ENCODE data around the gene APOE.

APOE gene

DNA sequence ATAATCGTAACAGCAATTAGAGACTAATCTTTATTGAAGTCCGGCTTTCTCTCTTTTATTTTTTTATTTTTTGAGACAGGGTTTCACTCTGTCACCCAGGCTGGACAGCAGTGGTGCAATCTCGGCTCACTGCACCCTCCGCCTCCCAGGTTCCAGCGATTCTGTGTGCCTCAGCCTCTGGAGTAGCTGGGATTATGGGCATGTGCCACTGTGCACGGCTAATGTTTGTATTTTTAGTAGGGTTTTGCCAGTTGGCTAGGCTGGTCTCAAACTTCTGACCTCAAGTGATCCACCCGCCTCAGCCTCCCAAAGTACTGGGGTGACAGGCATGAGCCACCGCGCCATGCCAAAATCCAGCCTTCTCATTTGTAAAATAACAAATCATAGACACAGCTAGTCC, 44.0 kb downstream of the APOE start:
- Histone ChIP-seq H3K9me3 (no peaks in the 10 kb centered on the region), H3K4me3 (ENCODE audit: low read depth in 1 of 2, low read length in 1 of 2) (no peak overlapping the region), H3K36me3 (peaks cover 13% of the 10 kb centered on the region), H3K27ac (no peak overlapping the region), H3K4me1 (ENCODE audit: control insufficient read depth in 1 of 2, insufficient read depth in 1 of 2, low read depth in 1 of 2, low read length in 1 of 2) (peaks cover 12 to 16% of the 10 kb centered on the region in 2 experiments), H3K27me3 (no peaks in the 10 kb centered on the region)
- TF ChIP-seq, protein P1, sequence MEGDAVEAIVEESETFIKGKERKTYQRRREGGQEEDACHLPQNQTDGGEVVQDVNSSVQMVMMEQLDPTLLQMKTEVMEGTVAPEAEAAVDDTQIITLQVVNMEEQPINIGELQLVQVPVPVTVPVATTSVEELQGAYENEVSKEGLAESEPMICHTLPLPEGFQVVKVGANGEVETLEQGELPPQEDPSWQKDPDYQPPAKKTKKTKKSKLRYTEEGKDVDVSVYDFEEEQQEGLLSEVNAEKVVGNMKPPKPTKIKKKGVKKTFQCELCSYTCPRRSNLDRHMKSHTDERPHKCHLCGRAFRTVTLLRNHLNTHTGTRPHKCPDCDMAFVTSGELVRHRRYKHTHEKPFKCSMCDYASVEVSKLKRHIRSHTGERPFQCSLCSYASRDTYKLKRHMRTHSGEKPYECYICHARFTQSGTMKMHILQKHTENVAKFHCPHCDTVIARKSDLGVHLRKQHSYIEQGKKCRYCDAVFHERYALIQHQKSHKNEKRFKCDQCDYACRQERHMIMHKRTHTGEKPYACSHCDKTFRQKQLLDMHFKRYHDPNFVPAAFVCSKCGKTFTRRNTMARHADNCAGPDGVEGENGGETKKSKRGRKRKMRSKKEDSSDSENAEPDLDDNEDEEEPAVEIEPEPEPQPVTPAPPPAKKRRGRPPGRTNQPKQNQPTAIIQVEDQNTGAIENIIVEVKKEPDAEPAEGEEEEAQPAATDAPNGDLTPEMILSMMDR (IDR thresholded peaks at IDR 0.05), result no peak

GRCh38 chr19:44951179-44952159, 45.9 kb downstream of the APOE start:
- Histone ChIP-seq H3K27ac (no peak overlapping the region), H3K9me3 (no peaks in the 10 kb centered on the region), H3K4me1 (ENCODE audit: control insufficient read depth in 1 of 2, insufficient read depth in 1 of 2, low read depth in 1 of 2, low read length in 1 of 2) (peaks cover 24 to 27% of the 10 kb centered on the region in 2 experiments), H3K4me3 (ENCODE audit: low read depth in 1 of 2, low read length in 1 of 2) (no peak overlapping the region), H3K27me3 (no peaks in the 10 kb centered on the region), H3K36me3 (peaks cover 13% of the 10 kb centered on the region)
- TF ChIP-seq, protein P1 (IDR thresholded peaks at IDR 0.05), result peak; percentile 78

DNA sequence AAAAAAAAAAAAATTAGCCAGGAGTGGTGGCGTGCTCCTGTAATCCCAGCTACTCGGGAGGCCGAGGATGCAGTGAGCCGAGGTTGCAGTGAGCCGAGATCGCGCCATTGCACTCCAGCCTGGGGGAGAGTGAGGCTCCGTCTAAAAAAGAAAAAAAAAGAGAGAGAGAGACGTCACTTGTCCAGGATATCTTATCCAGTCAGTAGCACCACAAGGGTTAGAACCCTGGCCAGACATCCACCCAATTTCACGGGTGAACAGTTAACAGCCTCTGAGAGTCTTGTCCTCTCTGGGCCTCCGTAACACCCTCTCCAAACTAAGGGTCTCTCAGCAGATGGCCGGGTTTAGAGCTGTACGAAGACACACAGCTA, 48.7 kb downstream of the APOE start:
- peaks cover 27 to 29% of the 10 kb centered on the region in 2 experiments for H3K4me1 ChIP-seq (ENCODE audit: control insufficient read depth in 1 of 2, insufficient read depth in 1 of 2, low read depth in 1 of 2, low read length in 1 of 2)
- H3K27ac ChIP-seq, result peak overlapping the region; percentile 90
- H3K36me3 ChIP-seq, result peaks cover 13% of the 10 kb centered on the region
- H3K4me3 ChIP-seq (ENCODE audit: low read depth in 1 of 2, low read length in 1 of 2), result peak overlapping the region; percentile 86 to 98
- H3K27me3 ChIP-seq, result no peaks in the 10 kb centered on the region
- TF ChIP-seq, protein P1 (IDR thresholded peaks at IDR 0.05), result no peak
- H3K9me3 ChIP-seq, result no peaks in the 10 kb centered on the region

DNA sequence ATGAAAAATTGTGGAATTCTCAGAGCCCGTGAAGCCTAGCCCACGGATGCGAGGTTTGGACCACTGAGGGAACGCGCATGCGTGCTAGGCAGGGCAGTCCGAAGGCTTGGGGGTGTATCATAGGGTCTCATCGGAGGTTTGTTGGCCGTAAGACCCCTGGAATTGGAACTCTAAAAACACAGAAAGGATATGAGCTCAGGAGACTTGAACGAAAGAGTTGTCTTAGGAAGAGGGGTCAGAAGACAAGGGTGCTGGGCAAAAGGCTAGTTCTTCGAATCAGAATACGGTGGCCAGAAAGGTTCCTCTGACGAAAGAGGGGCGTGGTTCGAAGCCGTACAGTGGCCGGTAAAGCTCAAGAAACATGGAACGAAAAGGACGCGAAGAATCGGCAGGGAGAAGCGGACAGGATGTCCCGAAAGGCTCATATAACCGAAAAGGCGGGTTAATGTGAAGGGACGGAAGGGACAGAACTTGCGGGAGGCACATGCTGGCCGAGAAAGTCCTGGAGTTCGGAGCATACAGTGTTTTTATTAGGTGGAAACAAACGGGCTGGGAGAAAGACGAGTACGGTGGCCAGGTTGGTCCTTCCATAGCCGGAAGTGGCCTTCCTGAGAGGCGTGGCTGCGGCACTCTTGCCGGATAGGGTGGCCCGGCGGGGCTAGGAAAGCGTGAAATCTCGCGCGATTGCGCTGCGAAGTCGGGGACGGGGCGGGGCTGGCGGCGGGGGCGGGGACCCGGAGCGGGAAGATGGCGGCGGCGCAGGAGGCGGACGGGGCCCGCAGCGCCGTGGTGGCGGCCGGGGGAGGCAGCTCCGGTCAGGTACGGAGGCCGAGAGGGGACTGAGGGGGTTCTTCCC, 49.3 kb downstream of the APOE start, which contains the start of gene CLPTM1:
Gene CLPTM1 (plus strand): TSS at position 732 of the 856 bp plus-strand sequence. CDS start 16 bp downstream, at position 748.
- TF ChIP-seq, protein P1 (IDR thresholded peaks at IDR 0.05), result peak; percentile 34
- peak within 1 kb of the TSS; percentile 90 for H3K27ac ChIP-seq
- no peaks in the 10 kb centered on the region for H3K9me3 ChIP-seq
- peaks cover 9% of the 10 kb centered on the region for H3K36me3 ChIP-seq
- no peaks in the 10 kb centered on the region for H3K27me3 ChIP-seq
- H3K4me1 ChIP-seq (ENCODE audit: control insufficient read depth in 1 of 2, insufficient read depth in 1 of 2, low read depth in 1 of 2, low read length in 1 of 2), result peaks cover 27 to 29% of the 10 kb centered on the region in 2 experiments
- H3K4me3 ChIP-seq (ENCODE audit: low read depth in 1 of 2, low read length in 1 of 2), result peak within 1 kb of the TSS; percentile 86 to 98
